IMR-90 (cell line): ENCODE measurements around the gene LPIN1. TPM values are rescaled to one million over a fixed set of nuclear protein-coding genes. Genes with fewer than 3 reads are reported as not detected.

ENCODE experiments used
- ATAC-seq: fragments of 200-7000 bp; cut with Tn5 transposase; 2 replicates; pipeline ENCODE4 v1.9.1; 2020; ENCODE audit warnings: low read depth, mild to moderate bottlenecking, moderate library complexity
- BruUV-seq: library from RNA; stranded (reverse); fragments of 400-500 nt; replicated peaks from 2 replicates; lab custom pipeline; 2021; lab: Mats Ljungman, UMichigan
- CTCF ChIA-PET: fragments of 300-600 bp; formaldehyde crosslinking; extraction: SDS; loops from one replicate; lab custom pipeline; 2021; ENCODE audit warnings: antibody characterized with exemption; lab: Yijun Ruan, JAX
- POLR2A ChIA-PET: fragments of 300-600 bp; sonication (Branson Sonifier 250); formaldehyde crosslinking; loops from one replicate; lab custom pipeline; 2022; ENCODE audit warnings: antibody characterized with exemption; ENCODE audit not compliant: unreplicated experiment; lab: Charles Lee
- DNase-seq: peaks from one replicate; pipeline ENCODE4 v3.0.0; 2013
- H2AFZ ChIP-seq: replicated peaks from 2 replicates; pipeline ENCODE3; 2013; ENCODE audit warnings: low read length, mild to moderate bottlenecking; ENCODE audit not compliant: poor library complexity
- H2AK5ac ChIP-seq: 2 replicates; pipeline ENCODE4 v1.6.1; 2013; ENCODE audit warnings: low read depth, low read length, inconsistent platforms
- H2AK9ac ChIP-seq: replicated peaks from 2 replicates; pipeline ENCODE3; 2013; ENCODE audit warnings: mild to moderate bottlenecking, low read depth, low read length, moderate library complexity; ENCODE audit not compliant: poor library complexity
- H2BK120ac ChIP-seq: 2 replicates; pipeline ENCODE4 v1.6.1; 2013; ENCODE audit warnings: low read depth, low read length, inconsistent platforms
- H2BK15ac ChIP-seq: 3 replicates; pipeline ENCODE4 v1.6.1; 2013; ENCODE audit warnings: low read depth, low read length, inconsistent platforms
- H2BK20ac ChIP-seq: 2 replicates; pipeline ENCODE4 v1.6.1; 2013; ENCODE audit warnings: low read depth, mild to moderate bottlenecking, inconsistent platforms, low read length, moderate library complexity
- H2BK5ac ChIP-seq: 2 replicates; pipeline ENCODE4 v1.6.1; 2013; ENCODE audit warnings: mild to moderate bottlenecking, low read depth, low read length, inconsistent platforms; ENCODE audit not compliant: poor library complexity, severe bottlenecking
- H3K14ac ChIP-seq: replicated peaks from 2 replicates; pipeline ENCODE4 v1.6.1; 2013; ENCODE audit warnings: low read depth, low read length, inconsistent platforms
- H3K18ac ChIP-seq: 2 replicates; pipeline ENCODE4 v1.6.1; 2013; ENCODE audit warnings: low read depth, low read length, control low read depth
- H3K23ac ChIP-seq: 2 replicates; pipeline ENCODE4 v1.6.1; 2013; ENCODE audit warnings: low read depth, low read length, inconsistent platforms
- H3K27ac ChIP-seq: 2 replicates; pipeline ENCODE4 v1.5.1; 2013; ENCODE audit warnings: mild to moderate bottlenecking, control low read depth, low read length; ENCODE audit not compliant: insufficient read depth
- H3K27me3 ChIP-seq: 2 replicates; pipeline ENCODE4 v1.6.1; 2013; ENCODE audit warnings: low read length; ENCODE audit not compliant: control insufficient read depth, insufficient read depth
- H3K36me3 ChIP-seq: 2 replicates; pipeline ENCODE4 v1.6.1; 2013; ENCODE audit warnings: low read length, mixed read lengths; ENCODE audit not compliant: control insufficient read depth, insufficient read depth
- H3K4ac ChIP-seq: 2 replicates; pipeline ENCODE4 v1.6.1; 2013; ENCODE audit warnings: low read depth, low read length, inconsistent platforms
- H3K4me1 ChIP-seq: 2 replicates; pipeline ENCODE4 v1.6.1; 2013; ENCODE audit warnings: low read length, mixed read lengths; ENCODE audit not compliant: control insufficient read depth, insufficient read depth
- H3K4me2 ChIP-seq: 2 replicates; pipeline ENCODE4 v1.6.1; 2013; ENCODE audit warnings: low read depth, mild to moderate bottlenecking, control low read depth, low read length, moderate library complexity
- H3K4me3 ChIP-seq: 2 replicates; pipeline ENCODE4 v1.5.1; 2013; ENCODE audit warnings: low read depth, mild to moderate bottlenecking, control low read depth, low read length, moderate library complexity; ENCODE audit not compliant: insufficient read depth
- H3K56ac ChIP-seq: 2 replicates; pipeline ENCODE4 v1.6.1; 2013; ENCODE audit warnings: low read length, inconsistent platforms; ENCODE audit not compliant: insufficient read depth; ENCODE audit errors: extremely low read depth
- H3K79me1 ChIP-seq, 2 experiments: 2 replicates each; pipeline ENCODE4 v1.6.1; 2013; ENCODE audit warnings: low read length in 2 of 2, inconsistent platforms in 1 of 2, low read depth in 1 of 2
- H3K9ac ChIP-seq: 2 replicates; pipeline ENCODE4 v1.6.1; 2013; ENCODE audit warnings: low read depth, low read length, control low read depth
- H3K9me1 ChIP-seq: 2 replicates; pipeline ENCODE4 v1.6.1; 2013; ENCODE audit warnings: low read length, inconsistent platforms; ENCODE audit not compliant: insufficient read depth
- H3K9me3 ChIP-seq: 2 replicates; pipeline ENCODE4 v1.6.1; 2013; ENCODE audit warnings: low read length; ENCODE audit not compliant: control insufficient read depth, insufficient read depth
- H4K20me1 ChIP-seq: 2 replicates; pipeline ENCODE4 v1.6.1; 2013; ENCODE audit warnings: low read length, inconsistent platforms; ENCODE audit not compliant: insufficient read depth
- H4K5ac ChIP-seq: 2 replicates; pipeline ENCODE4 v1.6.1; 2013; ENCODE audit warnings: mild to moderate bottlenecking, low read depth, low read length, control low read depth
- H4K8ac ChIP-seq, 2 experiments: 2 replicates each; pipeline ENCODE4 v1.6.1; 2013; ENCODE audit warnings: low read depth in 2 of 2, low read length in 2 of 2, control low read depth in 1 of 2, inconsistent platforms in 1 of 2
- H4K91ac ChIP-seq: 2 replicates; pipeline ENCODE4 v1.6.1; 2013; ENCODE audit warnings: low read depth, low read length, inconsistent platforms; ENCODE audit not compliant: insufficient read depth
- BHLHE40 ChIP-seq: fragments of 150-350 bp; IDR thresholded peaks from 2 replicates; pipeline ENCODE4 v1.6.1; 2016; ENCODE audit warnings: mild to moderate bottlenecking, low read depth, low read length
- CEBPB ChIP-seq: IDR thresholded peaks from 2 replicates; pipeline ENCODE4 v1.6.1; 2012; ENCODE audit warnings: low read depth, low read length, improper control_type of control experiment
- CHD1 ChIP-seq: IDR thresholded peaks from 2 replicates; pipeline ENCODE4 v1.6.1; 2012; ENCODE audit warnings: low read depth, low read length, improper control_type of control experiment
- CTCF ChIP-seq: conservative IDR thresholded peaks from 2 replicates; pipeline ENCODE4 v1.5.1; 2012; ENCODE audit warnings: mild to moderate bottlenecking, low read depth, low read length, improper control_type of control experiment
- ELK1 ChIP-seq: fragments of 150-350 bp; IDR thresholded peaks from 2 replicates; pipeline ENCODE4 v1.6.1; 2016; ENCODE audit warnings: low read depth, mild to moderate bottlenecking, low read length, moderate library complexity, borderline replicate concordance
- FOS ChIP-seq: fragments of 150-350 bp; IDR thresholded peaks from 2 replicates; pipeline ENCODE4 v1.6.1; 2016; ENCODE audit warnings: low read depth, low read length
- MAFK ChIP-seq: IDR thresholded peaks from 2 replicates; pipeline ENCODE4 v1.6.1; 2012; ENCODE audit warnings: low read depth, low read length, improper control_type of control experiment
- MAZ ChIP-seq: IDR thresholded peaks from 2 replicates; pipeline ENCODE4 v1.6.1; 2012; ENCODE audit warnings: low read depth, mild to moderate bottlenecking, low read length, improper control_type of control experiment, moderate library complexity, borderline replicate concordance
- MXI1 ChIP-seq: IDR thresholded peaks from 2 replicates; pipeline ENCODE4 v1.6.1; 2012; ENCODE audit warnings: low read depth, mild to moderate bottlenecking, low read length, moderate library complexity, borderline replicate concordance
- NFE2L2 ChIP-seq: fragments of 150-350 bp; IDR thresholded peaks from 2 replicates; pipeline ENCODE4 v1.6.1; 2016; ENCODE audit warnings: low read depth, mild to moderate bottlenecking, low read length
- POLR2A ChIP-seq: IDR thresholded peaks from 2 replicates; pipeline ENCODE4 v1.6.1; 2012; ENCODE audit warnings: mild to moderate bottlenecking, low read depth, low read length
- RAD21 ChIP-seq: IDR thresholded peaks from 2 replicates; pipeline ENCODE4 v1.6.1; 2012; ENCODE audit warnings: low read length, improper control_type of control experiment
- RCOR1 ChIP-seq: IDR thresholded peaks from 2 replicates; pipeline ENCODE4 v1.6.1; 2012; ENCODE audit warnings: mild to moderate bottlenecking, low read length, improper control_type of control experiment; ENCODE audit not compliant: insufficient replicate concordance
- RFX5 ChIP-seq: IDR thresholded peaks from 2 replicates; pipeline ENCODE4 v1.8.0; 2012; ENCODE audit warnings: low read depth, mild to moderate bottlenecking, low read length, moderate library complexity
- SMC3 ChIP-seq: fragments of 150-350 bp; IDR thresholded peaks from 2 replicates; pipeline ENCODE4 v1.6.1; 2016; ENCODE audit warnings: low read depth, mild to moderate bottlenecking, antibody characterized with exemption, low read length, moderate library complexity
- USF2 ChIP-seq: fragments of 150-350 bp; IDR thresholded peaks from 2 replicates; pipeline ENCODE4 v1.6.1; 2017; ENCODE audit warnings: mild to moderate bottlenecking, antibody characterized with exemption, low read length, low read depth
- WGBS, 2 experiments: methylation state at CpG; one replicate each; pipeline versions ENCODE4 v1.1.5 to v1.1.7; 2013; ENCODE audit warnings: missing lambda C conversion rate in 2 of 2; ENCODE audit not compliant: insufficient read length in 1 of 2; ENCODE audit errors: extremely low coverage in 2 of 2; 5-methylcytosine and 5-hydroxymethylcytosine counted together
- dilution Hi-C: fragments of 300-500 bp; cut with HindIII; formaldehyde crosslinking; loops from one replicate; pipeline ENCODE4 v1.14.3; 2018; ENCODE audit warnings: low sequenced_read_pairs; ENCODE audit not compliant: unreplicated experiment
- in situ Hi-C: fragments of 300-500 bp; cut with MboI; formaldehyde crosslinking; loops from 3 replicates; pipeline ENCODE4 v1.14.3; 2019; ENCODE audit warnings: low sequenced_read_pairs, inconsistent platforms, mixed read lengths
- intact Hi-C: fragments of 100-400 bp; cut with micrococcal nuclease; formaldehyde crosslinking; loops from 2 replicates; pipeline ENCODE4 v1.10.0; 2022
- polyA plus RNA-seq, 3 experiments: library from polyadenylated mRNA; depleted of rRNA; stranded (reverse); fragments of >200 nt; gene quantifications; 2 replicates each; pipeline ENCODE4 v1.2.3, GENCODE V29; 2012; ENCODE audit warnings: low replicate concordance in 1 of 3
- total RNA-seq: library from RNA; depleted of rRNA; stranded (reverse); fragments of >200 nt; gene quantifications from 2 replicates; pipeline ENCODE4 v1.2.3, GENCODE V29; 2012

Gene LPIN1
- total and polyA plus RNA-seq, 2 of the 4 experiments (the other 2 are of a cell fraction), result 21.3 to 25.1 TPM

GRCh38 chr2:11710210-11710609 is 36.2 kb upstream of the LPIN1 start:
- no peaks in the 10 kb centered on the region for H3K9me3 ChIP-seq
- no peak overlapping the region for H2AFZ ChIP-seq
- TF ChIP-seq POLR2A (no peak), NFE2L2 (no peak), ELK1 (no peak), CHD1 (no peak), CTCF (no peak), MXI1 (0 out of 2 replicates have a peak, but pooled peaks have one; percentile 17), BHLHE40 (no peak), RFX5 (no peak), CEBPB (no peak), RAD21 (no peak), RCOR1 (peak; percentile 62), USF2 (no peak), MAZ (no peak), MAFK (no peak), SMC3 (no peak), FOS (peak; percentile 49; the same call in 1 of the 2 replicates)
- ChIA-PET POLR2A (no interaction called here), CTCF (interaction anchor here (0.8 to 1.4 kb wide), 3 partner anchors 9 to 29 kb away, joined by 3 read pairs; no protein-coding TSS in a partner anchor)
- no peaks in the 10 kb centered on the region for H3K36me3 ChIP-seq
- H3K23ac ChIP-seq, result no peak overlapping the region
- H4K20me1 ChIP-seq, result no peaks in the 10 kb centered on the region
- dilution Hi-C loops (no loop called here), intact Hi-C loops (no loop called here), in situ Hi-C loops (no loop called here)
- H3K4me3 ChIP-seq, result no peak overlapping the region
- no peak overlapping the region for H3K9ac ChIP-seq
- H4K91ac ChIP-seq, result no peak overlapping the region
- peak overlapping the region; percentile 51 for H2BK5ac ChIP-seq
- H4K5ac ChIP-seq, result no peak overlapping the region
- no peak overlapping the region for H2BK20ac ChIP-seq
- no peaks in the 10 kb centered on the region for H3K27me3 ChIP-seq
- no peak overlapping the region for H3K4me2 ChIP-seq
- H3K79me1 ChIP-seq, result no peaks in the 10 kb centered on the region
- no peak overlapping the region; the same call in 1 of the 2 replicates for H2BK120ac ChIP-seq
- peak; percentile 96 for ATAC-seq
- H4K8ac ChIP-seq, result 0 out of 4 replicates have a peak overlapping the region, but pooled peaks of 1 of the 2 experiments have one; percentile 14
- no peak overlapping the region for H3K56ac ChIP-seq
- H2AK5ac ChIP-seq, result no peak overlapping the region
- BruUV-seq, result no TSS peak
- peak; percentile 88 for DNase-seq
- H3K27ac ChIP-seq, result no peak overlapping the region
- no peaks in the 10 kb centered on the region for H3K9me1 ChIP-seq
- no peak overlapping the region for H3K4ac ChIP-seq
- 0% methylated on average over 1 of the region's 3 CpGs; no CpG with 5 or more reads in 1 of the 2 experiments for WGBS, 2 experiments
- H3K18ac ChIP-seq, result no peak overlapping the region
- H2AK9ac ChIP-seq, result no peak overlapping the region
- H3K14ac ChIP-seq, result no peak overlapping the region
- no peak overlapping the region for H2BK15ac ChIP-seq
- H3K4me1 ChIP-seq, result peaks cover 5% of the 10 kb centered on the region
